HUDEP-2 (cell line): ENCODE measurements around the gene COMMD3.
"Not testable (repeated sequence)": the region's sequence is repeated elsewhere in the genome, so short reads cannot be mapped to it uniquely, and the experiment has no call there.

Experiments used
- DNase-seq, 76 experiments: peaks; one replicate each; lab custom pipeline; 2025; ENCODE audit not compliant: unreplicated experiment in 76 of 76; lab: John Stamatoyannopoulos, UW

Gene COMMD3

DNA sequence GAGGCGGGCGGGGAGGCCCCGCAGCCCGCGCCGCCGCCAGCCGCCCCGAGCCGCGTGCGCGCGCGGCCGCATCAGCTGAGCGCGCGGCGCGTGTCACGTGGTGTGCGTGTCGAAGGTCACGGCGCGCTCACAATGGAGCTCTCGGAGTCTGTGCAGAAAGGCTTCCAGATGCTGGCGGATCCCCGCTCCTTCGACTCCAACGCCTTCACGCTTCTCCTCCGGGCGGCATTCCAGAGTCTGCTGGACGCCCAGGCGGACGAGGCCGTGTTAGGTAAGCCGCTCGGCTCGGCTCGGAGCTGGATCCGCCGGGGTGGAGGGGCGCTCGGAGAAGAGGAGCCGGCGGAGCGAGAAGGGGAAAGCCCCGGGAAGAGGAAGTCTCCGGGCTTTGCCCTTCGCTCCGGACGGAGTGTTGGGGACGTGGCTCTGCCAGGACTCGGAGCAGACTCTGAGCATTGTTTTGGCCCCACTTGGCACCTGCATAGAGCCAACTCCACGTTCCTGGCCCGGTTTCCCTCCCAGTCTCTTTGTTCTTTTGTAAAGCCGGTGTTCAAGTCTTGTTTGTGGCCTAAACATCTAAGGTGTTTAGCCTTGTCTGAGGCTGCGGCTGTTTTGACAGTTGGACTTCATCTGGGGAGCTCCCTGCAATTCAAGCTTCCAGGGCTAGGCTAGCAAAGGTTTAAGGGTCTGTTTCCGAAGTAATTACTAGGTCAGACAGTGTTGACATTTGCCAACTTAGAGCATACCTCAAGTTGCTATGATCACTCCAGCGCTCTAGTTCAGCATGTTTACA is at the start of gene COMMD3:
COMMD3 (plus strand) TSS at position 103 of the 790 bp plus-strand sequence; CDS start at position 133, 30 bp downstream.
- DNase-seq, result peak in 72 of 76 experiments; percentile 6 to 88 (median 65)

- no peak for DNase-seq
Measured at GRCh38 chr10:22268503-22268902, 47.7 kb upstream of the COMMD3 start.

DNA sequence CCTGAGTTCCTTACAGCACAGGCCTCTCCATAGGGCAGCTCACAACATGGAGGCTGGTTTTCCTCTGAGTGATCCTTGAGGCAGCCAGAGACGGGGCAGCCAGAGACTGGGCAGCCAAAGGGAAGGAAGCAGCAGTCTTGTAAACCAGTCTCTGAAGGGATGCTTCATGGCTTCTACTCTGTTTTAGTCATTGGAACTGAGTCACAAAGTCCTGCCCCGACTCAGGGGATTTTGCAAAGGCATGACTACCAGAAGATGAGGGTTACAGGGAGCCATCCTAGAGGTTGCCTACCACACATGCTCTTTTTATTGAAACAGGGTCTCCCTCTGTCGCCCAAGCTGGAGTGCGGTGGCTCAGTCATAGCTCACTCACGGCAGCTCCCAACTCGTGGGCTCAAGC is 44.4 kb upstream of the COMMD3 start:
- DNase-seq, result no peak

- no peak for DNase-seq
Measured at GRCh38 chr10:22278441-22278782, 37.8 kb upstream of the COMMD3 start.

DNA sequence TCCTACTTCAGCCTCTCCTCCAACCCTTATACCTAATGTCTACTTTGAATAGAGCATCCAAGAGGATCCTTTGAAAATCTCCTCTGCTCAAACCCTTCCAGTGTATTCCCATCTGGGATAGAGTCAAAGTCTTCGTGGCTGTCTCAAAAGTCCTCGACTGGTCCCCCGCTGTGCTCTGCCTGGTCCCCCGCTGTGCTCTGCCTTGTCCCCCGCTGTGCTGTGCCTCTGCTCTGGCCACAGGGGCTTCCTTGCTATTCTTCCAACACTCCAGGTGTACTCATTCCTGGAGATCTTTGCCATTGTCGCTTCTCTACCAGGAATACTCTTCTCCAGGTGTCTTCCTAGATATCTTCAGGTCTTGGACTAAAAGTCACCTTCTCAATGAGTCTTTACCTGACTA is 36.1 kb upstream of the COMMD3 start:
- no peak for DNase-seq

GRCh38 chr10:22285130-22285529 is 31.1 kb upstream of the COMMD3 start:
- no peak for DNase-seq

- no peak for DNase-seq
Measured at GRCh38 chr10:22293747-22294404, 22.3 kb upstream of the COMMD3 start.

GRCh38 chr10:22294694-22295093 is 21.5 kb upstream of the COMMD3 start:
- no peak for DNase-seq

GRCh38 chr10:22301193-22301592 is 15.0 kb upstream of the COMMD3 start:
- no peak for DNase-seq

- DNase-seq, result no peak
Measured at GRCh38 chr10:22303461-22303860, 12.7 kb upstream of the COMMD3 start.

DNA sequence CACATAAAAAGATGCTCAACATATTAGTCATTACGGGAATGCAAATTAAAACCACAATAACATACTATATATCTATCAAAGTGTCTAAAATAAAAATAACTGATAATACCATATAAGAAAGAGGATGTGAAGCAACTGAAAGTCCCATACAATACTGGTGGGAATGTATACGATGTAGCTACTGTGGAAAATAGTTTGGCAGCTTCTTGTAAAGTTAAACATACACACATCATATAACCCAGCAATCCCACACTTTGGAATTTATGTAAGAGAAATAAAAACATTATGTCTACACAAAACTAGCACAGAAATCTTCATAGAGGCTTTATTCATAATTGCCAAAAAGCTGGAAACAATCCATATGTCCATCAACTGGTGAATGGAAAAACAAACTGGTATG is 10.5 kb upstream of the COMMD3 start:
- DNase-seq, result no peak

DNA sequence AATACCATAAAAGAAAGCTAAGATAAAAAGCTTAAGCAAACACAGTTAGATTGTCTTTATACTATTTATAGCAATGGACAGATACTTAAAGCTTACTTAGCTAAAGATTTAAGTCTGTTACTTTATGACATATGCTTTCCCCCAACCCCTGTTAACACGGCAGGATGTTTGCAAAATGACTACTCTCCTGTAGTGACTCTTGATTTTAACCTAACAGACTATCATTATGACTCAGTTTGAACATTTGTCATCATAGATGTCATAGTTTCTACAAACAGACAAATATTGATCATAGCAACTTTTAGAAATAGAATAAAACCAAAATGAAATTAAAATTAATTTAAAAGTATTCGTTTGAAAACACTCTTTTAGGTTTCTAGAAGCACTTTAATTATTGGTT is 7.8 kb upstream of the COMMD3 start:
- DNase-seq, result no peak

DNA sequence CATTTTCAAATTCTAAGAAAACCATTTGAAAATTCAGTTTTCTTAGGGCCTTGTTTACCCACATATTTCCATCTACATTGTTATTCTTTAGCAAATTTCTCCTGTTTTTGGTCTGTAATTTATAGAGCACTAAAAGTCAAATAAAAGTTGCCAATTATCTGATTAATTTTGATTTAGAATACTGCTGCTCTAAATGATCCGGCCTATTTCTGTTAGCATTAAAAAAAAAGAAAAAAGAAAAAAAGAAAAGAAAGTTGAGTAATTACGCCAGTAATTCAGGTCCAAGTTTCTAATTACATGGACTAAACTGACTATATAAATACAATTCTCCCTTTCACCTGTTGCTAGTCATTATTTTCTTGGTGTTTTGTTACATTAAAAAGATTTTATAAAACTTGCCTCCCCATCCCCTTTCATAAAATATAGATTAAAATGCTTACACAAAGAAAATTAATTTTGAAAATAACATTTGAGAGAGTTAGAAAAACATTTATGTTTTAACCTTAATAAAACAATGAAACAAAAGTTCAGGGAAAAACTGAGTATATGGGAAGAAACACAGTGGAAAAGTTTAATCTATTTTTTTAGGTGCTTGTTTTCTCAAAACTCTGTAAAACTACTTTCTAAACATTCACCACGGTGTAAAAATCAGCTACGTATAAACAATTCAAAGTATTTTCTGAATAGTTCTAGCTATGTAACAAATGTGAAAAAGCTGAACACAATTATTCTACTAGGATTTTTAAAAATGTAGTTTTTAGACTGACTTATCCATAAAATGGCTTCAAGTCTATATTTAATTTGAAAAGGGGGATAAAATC is 6.8 kb upstream of the COMMD3 start:
- DNase-seq, result no peak

GRCh38 chr10:22310012-22310411 is 6.2 kb upstream of the COMMD3 start:
- not testable (repeated sequence) for DNase-seq

- no peak for DNase-seq
Measured at GRCh38 chr10:22310928-22311327, 5.3 kb upstream of the COMMD3 start.

DNA sequence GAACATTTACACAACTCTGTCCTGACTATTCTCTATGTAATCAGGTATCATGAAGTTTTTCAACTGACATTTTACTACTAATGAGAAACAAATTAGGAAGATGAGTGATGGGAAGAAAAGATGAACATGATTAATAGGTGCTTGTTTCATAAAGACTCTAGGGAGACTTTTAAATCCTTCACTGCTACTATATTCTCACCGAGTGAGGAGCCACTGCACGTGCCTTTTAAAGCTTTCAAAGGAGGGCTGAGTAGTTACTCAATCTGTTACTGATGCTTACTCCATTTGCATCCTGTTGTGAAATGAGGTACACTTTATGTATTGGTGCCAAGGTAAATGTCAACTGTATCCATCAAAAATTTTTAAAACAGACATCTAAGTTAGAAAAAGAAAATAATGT is 1.3 kb upstream of the COMMD3 start:
- no peak for DNase-seq

DNA sequence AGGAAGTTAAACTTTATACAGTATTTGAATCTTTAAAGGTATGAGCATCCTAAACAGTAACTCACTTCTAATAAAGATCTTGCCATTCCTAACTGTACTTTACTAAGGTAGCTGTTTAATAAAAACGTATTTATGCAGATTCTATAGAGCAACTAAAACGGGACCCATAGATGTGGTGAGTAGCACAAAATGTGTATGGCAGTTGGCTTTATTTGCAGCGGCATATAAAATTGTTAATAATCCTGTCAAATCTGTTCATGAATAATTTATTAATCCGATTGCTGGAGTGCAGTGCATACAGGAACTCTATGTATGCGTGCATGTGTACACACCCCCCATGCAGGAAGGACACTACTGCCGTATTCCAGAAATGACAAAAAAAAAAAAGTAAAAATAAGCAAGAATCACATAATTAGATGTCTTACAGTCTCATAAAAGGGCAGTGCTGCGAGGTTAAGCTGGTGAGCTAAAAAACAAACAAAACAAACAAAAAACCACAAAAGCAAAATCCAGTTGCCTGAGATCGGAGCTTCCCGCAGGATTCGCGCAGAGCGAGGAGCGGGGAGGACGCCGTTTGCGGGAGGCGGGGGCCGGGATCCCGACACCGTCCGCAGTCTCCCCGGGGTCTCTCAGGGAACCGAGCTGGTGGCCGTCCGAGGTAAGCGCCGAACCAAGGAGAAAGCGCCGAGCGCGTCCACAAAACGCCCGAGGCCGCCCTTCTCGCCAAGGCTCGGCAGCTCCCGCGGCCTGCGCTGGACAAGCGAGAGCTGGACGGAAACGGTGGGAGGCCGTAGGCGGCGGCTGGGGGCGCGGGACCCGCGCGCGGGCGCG is 518 bp upstream of the COMMD3 start:
- peak in 9 of 76 experiments; percentile 18 to 56 (median 40) for DNase-seq

GRCh38 chr10:22317076-22317370 is 835 bp downstream of the COMMD3 start:
- peak in 15 of 76 experiments; percentile 21 to 71 (median 49) for DNase-seq

DNA sequence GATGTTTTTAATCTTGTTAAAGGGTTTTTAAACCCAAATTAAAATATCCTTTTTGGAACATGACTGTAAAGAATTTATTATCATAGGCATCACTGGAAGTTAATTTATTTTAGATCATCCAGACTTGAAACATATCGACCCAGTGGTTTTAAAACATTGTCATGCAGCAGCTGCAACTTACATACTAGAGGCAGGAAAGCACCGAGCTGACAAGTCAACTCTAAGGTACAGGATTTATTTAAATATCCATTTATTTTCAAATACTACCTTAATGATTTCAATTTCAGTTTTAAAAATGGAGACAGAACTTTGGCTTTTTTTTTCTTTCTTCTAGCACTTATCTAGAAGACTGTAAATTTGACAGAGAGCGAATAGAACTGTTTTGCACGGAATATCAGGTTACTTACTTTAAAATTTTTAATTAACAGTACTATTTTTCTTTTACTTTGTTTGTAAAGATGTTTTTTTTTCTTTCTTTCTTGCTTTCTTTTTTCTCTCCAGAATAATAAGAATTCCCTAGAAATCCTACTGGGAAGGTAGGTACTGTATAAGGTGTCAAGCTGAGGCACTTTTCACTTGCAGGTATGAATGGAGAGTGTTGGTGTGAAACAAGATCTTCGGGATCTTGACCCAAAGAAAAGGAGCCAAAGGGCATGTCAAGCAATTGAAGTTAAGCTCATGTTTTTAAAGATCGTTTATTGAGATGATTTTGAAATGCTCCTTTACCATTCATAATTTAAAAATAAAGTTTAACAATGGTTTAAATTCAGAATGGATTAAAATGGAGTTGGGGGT is 1.8 kb downstream of the COMMD3 start:
- DNase-seq, result peak in 2 of 76 experiments; percentile 9 to 20

DNA sequence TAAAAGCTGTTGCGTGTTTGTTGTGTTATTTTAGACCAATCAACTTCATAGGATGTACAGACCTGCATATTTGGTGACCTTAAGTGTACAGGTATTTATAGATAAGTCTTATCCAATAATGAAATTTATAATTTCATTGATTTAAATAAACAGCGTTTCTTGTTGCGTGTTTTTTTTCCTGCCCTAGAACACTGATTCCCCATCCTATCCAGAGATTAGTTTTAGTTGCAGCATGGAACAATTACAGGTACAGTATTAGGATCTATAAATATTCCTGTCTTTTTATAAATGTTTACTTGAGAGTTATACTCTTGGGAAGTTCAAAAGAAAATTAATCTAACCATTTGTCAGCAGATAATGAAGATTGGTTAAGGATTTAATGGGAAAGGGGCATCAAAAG is 2.6 kb downstream of the COMMD3 start:
- no peak for DNase-seq
